GM12878 (cell line): ENCODE data around the gene CCT6A. TPM values are rescaled to one million over a fixed set of nuclear protein-coding genes. Genes with fewer than 3 reads are reported as not detected.
"Not testable (repeated sequence)": the region's sequence is repeated elsewhere in the genome, so short reads cannot be mapped to it uniquely, and the experiment has no call there.

Source experiments
- ATAC-seq: fragments of 200-7000 bp; cut with Tn5 transposase; 3 replicates; pipeline ENCODE4 v1.9.1; 2020; ENCODE audit warnings: mild to moderate bottlenecking, moderate library complexity
- BruUV-seq: library from RNA; stranded (reverse); fragments of 400-500 nt; replicated peaks from 2 replicates; lab custom pipeline; 2021; lab: Mats Ljungman, UMichigan
- CTCF ChIA-PET: fragments of 300-600 bp; sonication (Branson Sonifier 250); formaldehyde crosslinking; extraction: SDS; loops from one replicate; lab custom pipeline; 2021; ENCODE audit warnings: inconsistent platforms; lab: Yijun Ruan, JAX
- POLR2A ChIA-PET: fragments of 350-600 bp; formaldehyde crosslinking; extraction: SDS; loops from one replicate; lab custom pipeline; 2021; ENCODE audit warnings: inconsistent platforms; lab: Charles Lee
- RAD21 ChIA-PET: fragments of 300-600 bp; sonication (Branson Sonifier 250); formaldehyde crosslinking; loops from one replicate; lab custom pipeline; 2023; ENCODE audit warnings: antibody characterized with exemption; ENCODE audit not compliant: unreplicated experiment; lab: Charles Lee
- SMC1A ChIA-PET: fragments of 300-600 bp; sonication (Branson Sonifier 250); formaldehyde crosslinking; loops from one replicate; lab custom pipeline; 2023; ENCODE audit not compliant: unreplicated experiment, uncharacterized antibody; lab: Charles Lee
- DNase-seq: peaks from one replicate; pipeline ENCODE4 v3.0.0-alpha.2; 2011; ENCODE audit warnings: low read depth, low spot score
- FAIRE-seq: peaks from 3 replicates; lab custom pipeline; 2011; peaks lifted over from hg19 to GRCh38; lab: Jason Lieb, UNC
- H2AFZ ChIP-seq: 2 replicates; pipeline ENCODE4 v1.6.0; 2011; ENCODE audit warnings: low read depth, low read length, control low read depth; ENCODE audit not compliant: control insufficient read depth
- H3K27ac ChIP-seq: 2 replicates; pipeline ENCODE4 v1.5.1; 2011; ENCODE audit warnings: control low read depth; ENCODE audit not compliant: control insufficient read depth, insufficient read depth
- H3K27me3 ChIP-seq, 2 experiments: replicated peaks in 1 of 2; 2 replicates each; pipeline versions ENCODE4 v1.6.0 to v1.6.1; 2011; ENCODE audit warnings: low read length in 1 of 2; ENCODE audit not compliant: control insufficient read depth in 2 of 2, insufficient read depth in 2 of 2
- H3K36me3 ChIP-seq, 2 experiments: 2 replicates each; pipeline ENCODE4 v1.5.1; 2011; ENCODE audit warnings: low read length in 1 of 2; ENCODE audit not compliant: control insufficient read depth in 2 of 2, insufficient read depth in 2 of 2
- H3K4me1 ChIP-seq: 2 replicates; pipeline ENCODE4 v1.6.1; 2011; ENCODE audit warnings: mild to moderate bottlenecking, low read length, moderate library complexity, mixed read lengths; ENCODE audit not compliant: control insufficient read depth, insufficient read depth
- H3K4me2 ChIP-seq: 2 replicates; pipeline ENCODE4 v1.6.0; 2011; ENCODE audit warnings: control low read depth; ENCODE audit not compliant: control insufficient read depth, insufficient read depth
- H3K4me3 ChIP-seq: fragments of 200-600 bp; sonication (generic); 2 replicates; pipeline ENCODE4 v1.5.1; 2016
- H3K79me2 ChIP-seq: 2 replicates; pipeline ENCODE4 v1.6.0; 2011; ENCODE audit warnings: low read length; ENCODE audit not compliant: control insufficient read depth, insufficient read depth
- H3K9ac ChIP-seq: 2 replicates; pipeline ENCODE4 v1.8.0; 2011; ENCODE audit warnings: low read length, control low read depth, mixed read lengths; ENCODE audit not compliant: control insufficient read depth, insufficient read depth
- H3K9me3 ChIP-seq: replicated peaks from 3 replicates; pipeline ENCODE4 v1.5.1; 2011; ENCODE audit warnings: mild to moderate bottlenecking, low read length; ENCODE audit not compliant: control insufficient read depth, insufficient read depth
- H4K20me1 ChIP-seq: 2 replicates; pipeline ENCODE4 v1.6.0; 2011; ENCODE audit not compliant: control insufficient read depth, insufficient read depth
- CBX3 ChIP-seq: fragments of 200-600 bp; sonication (generic); IDR thresholded peaks from 2 replicates; pipeline ENCODE4 v1.6.1; 2016; ENCODE audit warnings: low read depth, borderline replicate concordance
- CHD2 ChIP-seq: IDR thresholded peaks from 2 replicates; pipeline ENCODE4 v1.6.1; 2011; ENCODE audit warnings: low read depth, low read length, improper control_type of control experiment, borderline replicate concordance
- IKZF2 ChIP-seq, 2 experiments: fragments of 450-650 bp; IDR thresholded peaks; 2 replicates each; pipeline ENCODE4 v1.6.1; 2017; ENCODE audit warnings: mild to moderate bottlenecking in 2 of 2, moderate library complexity in 2 of 2
- MTA3 ChIP-seq: IDR thresholded peaks from 2 replicates; pipeline ENCODE4 v1.6.1; 2012; ENCODE audit warnings: low read length, inconsistent platforms, borderline replicate concordance
- NR2F1 ChIP-seq: fragments of 450-650 bp; conservative IDR thresholded peaks from 2 replicates; pipeline ENCODE4 v1.6.1; 2017; ENCODE audit warnings: mild to moderate bottlenecking
- POLR2A ChIP-seq: IDR thresholded peaks from 2 replicates; pipeline ENCODE4 v1.6.1; 2011; ENCODE audit warnings: low read depth, mild to moderate bottlenecking, low read length
- SUPT20H ChIP-seq: IDR thresholded peaks from 2 replicates; pipeline ENCODE4 v1.6.1; 2011; ENCODE audit warnings: low read depth, mild to moderate bottlenecking, low read length, moderate library complexity, borderline replicate concordance; ENCODE audit not compliant: control insufficient read depth
- WGBS: methylation state at CpG from one replicate; pipeline ENCODE4 v1.1.6; 2016; ENCODE audit warnings: low lambda C conversion rate; ENCODE audit not compliant: insufficient replicate concordance, insufficient coverage; ENCODE audit errors: missing lambda C conversion rate; 5-methylcytosine and 5-hydroxymethylcytosine counted together
- in situ Hi-C: fragments of 300-500 bp; cut with MboI; formaldehyde crosslinking; loops from 9 replicates; pipeline ENCODE4 v1.14.3; 2018; ENCODE audit warnings: mixed read lengths
- intact Hi-C: fragments of 100-400 bp; cut with micrococcal nuclease; formaldehyde crosslinking; loops from one replicate; pipeline ENCODE4 v1.14.2; 2022; ENCODE audit not compliant: unreplicated experiment
- polyA plus RNA-seq, 11 experiments: library from polyadenylated mRNA; depleted of rRNA in 4 of 11; unstranded in 6 of 11; stranded (reverse) in 5 of 11; fragments of >200 nt; fragmentation: Nextera tagmentation in 4 of 11; fragmentation: Illumina TruSeq in 1 of 11; extraction: Ambion mirVana in 4 of 11; extraction: Trizol in 1 of 11; gene quantifications; 1 replicate in 1 of 11; 2 replicates in 10 of 11; pipeline versions ENCODE4 v1.2.1 to v1.2.3, GENCODE V29; 2011 to 2016; ENCODE audit warnings: inconsistent platforms in 2 of 11, missing spikeins in 2 of 11, low read depth in 1 of 11
- total RNA-seq, 4 experiments: library from RNA; depleted of rRNA in 3 of 4; stranded (reverse); fragments of >200 nt in 3 of 4; fragmentation: Illumina TruSeq in 1 of 4; extraction: Trizol in 1 of 4; gene quantifications; 2 replicates each; pipeline versions ENCODE4 v1.2.1 to v1.2.3, GENCODE V29; 2013 to 2021
- TF ChIP-seq, protein P1 (sequence below): fragments of 450-650 bp; IDR thresholded peaks from 2 replicates; pipeline ENCODE4 v1.6.1; 2017; ENCODE audit warnings: mild to moderate bottlenecking, moderate library complexity
- TF ChIP-seq, protein P2 (sequence below): fragments of 150-350 bp; IDR thresholded peaks from 2 replicates; pipeline ENCODE4 v1.6.1; 2014; ENCODE audit warnings: mild to moderate bottlenecking, low read depth, low read length
- TF ChIP-seq, protein P3 (sequence below): fragments of 450-650 bp; IDR thresholded peaks from 2 replicates; pipeline ENCODE4 v1.6.1; 2017; ENCODE audit warnings: antibody characterized with exemption, mild to moderate bottlenecking, moderate library complexity

CCT6A gene
- total and polyA plus RNA-seq, 10 of the 15 experiments (the other 5 are each of a cell fraction or from before 2014, with no cell fraction given) = 191 to 480 (median 296) TPM

DNA sequence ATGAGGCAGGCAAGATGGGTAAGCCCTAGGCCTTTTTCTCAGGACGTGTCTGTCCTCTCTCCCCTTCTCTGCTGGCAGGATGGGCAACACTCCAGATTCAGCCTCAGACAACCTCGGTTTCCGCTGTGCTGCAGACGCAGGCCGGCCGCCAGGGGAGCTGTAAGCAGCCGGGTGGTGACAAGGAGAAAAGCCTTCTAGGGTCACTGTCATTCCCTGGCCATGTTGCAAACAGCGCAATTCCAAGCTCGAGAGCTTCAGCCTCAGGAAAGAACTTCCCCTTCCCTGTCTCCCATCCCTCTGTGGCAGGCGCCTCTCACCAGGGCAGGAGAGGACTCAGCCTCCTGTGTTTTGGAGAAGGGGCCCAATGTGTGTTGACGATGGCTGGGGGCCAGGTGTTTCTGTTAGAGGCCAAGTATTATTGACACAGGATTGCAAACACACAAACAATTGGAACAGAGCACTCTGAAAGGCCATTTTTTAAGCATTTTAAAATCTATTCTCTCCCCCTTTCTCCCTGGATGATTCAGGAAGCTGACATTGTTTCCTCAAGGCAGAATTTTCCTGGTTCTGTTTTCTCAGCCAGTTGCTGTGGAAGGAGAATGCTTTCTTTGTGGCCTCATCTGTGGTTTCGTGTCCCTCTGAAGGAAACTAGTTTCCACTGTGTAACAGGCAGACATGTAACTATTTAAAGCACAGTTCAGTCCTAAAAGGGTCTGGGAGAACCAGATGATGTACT is 28.1 kb downstream of the CCT6A start (continued):
- TF ChIP-seq, protein P1, sequence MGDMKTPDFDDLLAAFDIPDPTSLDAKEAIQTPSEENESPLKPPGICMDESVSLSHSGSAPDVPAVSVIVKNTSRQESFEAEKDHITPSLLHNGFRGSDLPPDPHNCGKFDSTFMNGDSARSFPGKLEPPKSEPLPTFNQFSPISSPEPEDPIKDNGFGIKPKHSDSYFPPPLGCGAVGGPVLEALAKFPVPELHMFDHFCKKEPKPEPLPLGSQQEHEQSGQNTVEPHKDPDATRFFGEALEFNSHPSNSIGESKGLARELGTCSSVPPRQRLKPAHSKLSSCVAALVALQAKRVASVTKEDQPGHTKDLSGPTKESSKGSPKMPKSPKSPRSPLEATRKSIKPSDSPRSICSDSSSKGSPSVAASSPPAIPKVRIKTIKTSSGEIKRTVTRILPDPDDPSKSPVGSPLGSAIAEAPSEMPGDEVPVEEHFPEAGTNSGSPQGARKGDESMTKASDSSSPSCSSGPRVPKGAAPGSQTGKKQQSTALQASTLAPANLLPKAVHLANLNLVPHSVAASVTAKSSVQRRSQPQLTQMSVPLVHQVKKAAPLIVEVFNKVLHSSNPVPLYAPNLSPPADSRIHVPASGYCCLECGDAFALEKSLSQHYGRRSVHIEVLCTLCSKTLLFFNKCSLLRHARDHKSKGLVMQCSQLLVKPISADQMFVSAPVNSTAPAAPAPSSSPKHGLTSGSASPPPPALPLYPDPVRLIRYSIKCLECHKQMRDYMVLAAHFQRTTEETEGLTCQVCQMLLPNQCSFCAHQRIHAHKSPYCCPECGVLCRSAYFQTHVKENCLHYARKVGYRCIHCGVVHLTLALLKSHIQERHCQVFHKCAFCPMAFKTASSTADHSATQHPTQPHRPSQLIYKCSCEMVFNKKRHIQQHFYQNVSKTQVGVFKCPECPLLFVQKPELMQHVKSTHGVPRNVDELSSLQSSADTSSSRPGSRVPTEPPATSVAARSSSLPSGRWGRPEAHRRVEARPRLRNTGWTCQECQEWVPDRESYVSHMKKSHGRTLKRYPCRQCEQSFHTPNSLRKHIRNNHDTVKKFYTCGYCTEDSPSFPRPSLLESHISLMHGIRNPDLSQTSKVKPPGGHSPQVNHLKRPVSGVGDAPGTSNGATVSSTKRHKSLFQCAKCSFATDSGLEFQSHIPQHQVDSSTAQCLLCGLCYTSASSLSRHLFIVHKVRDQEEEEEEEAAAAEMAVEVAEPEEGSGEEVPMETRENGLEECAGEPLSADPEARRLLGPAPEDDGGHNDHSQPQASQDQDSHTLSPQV = no peak
- no peak for TF ChIP-seq POLR2A
- TF ChIP-seq, protein P2, sequence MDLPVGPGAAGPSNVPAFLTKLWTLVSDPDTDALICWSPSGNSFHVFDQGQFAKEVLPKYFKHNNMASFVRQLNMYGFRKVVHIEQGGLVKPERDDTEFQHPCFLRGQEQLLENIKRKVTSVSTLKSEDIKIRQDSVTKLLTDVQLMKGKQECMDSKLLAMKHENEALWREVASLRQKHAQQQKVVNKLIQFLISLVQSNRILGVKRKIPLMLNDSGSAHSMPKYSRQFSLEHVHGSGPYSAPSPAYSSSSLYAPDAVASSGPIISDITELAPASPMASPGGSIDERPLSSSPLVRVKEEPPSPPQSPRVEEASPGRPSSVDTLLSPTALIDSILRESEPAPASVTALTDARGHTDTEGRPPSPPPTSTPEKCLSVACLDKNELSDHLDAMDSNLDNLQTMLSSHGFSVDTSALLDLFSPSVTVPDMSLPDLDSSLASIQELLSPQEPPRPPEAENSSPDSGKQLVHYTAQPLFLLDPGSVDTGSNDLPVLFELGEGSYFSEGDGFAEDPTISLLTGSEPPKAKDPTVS = no peak
- no peak for TF ChIP-seq CBX3
- TF ChIP-seq, protein P3, sequence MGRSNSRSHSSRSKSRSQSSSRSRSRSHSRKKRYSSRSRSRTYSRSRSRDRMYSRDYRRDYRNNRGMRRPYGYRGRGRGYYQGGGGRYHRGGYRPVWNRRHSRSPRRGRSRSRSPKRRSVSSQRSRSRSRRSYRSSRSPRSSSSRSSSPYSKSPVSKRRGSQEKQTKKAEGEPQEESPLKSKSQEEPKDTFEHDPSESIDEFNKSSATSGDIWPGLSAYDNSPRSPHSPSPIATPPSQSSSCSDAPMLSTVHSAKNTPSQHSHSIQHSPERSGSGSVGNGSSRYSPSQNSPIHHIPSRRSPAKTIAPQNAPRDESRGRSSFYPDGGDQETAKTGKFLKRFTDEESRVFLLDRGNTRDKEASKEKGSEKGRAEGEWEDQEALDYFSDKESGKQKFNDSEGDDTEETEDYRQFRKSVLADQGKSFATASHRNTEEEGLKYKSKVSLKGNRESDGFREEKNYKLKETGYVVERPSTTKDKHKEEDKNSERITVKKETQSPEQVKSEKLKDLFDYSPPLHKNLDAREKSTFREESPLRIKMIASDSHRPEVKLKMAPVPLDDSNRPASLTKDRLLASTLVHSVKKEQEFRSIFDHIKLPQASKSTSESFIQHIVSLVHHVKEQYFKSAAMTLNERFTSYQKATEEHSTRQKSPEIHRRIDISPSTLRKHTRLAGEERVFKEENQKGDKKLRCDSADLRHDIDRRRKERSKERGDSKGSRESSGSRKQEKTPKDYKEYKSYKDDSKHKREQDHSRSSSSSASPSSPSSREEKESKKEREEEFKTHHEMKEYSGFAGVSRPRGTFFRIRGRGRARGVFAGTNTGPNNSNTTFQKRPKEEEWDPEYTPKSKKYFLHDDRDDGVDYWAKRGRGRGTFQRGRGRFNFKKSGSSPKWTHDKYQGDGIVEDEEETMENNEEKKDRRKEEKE = no peak
- TF ChIP-seq NR2F1 = no peak
- TF ChIP-seq IKZF2 (IDR thresholded peaks at IDR 0.05) = no peak
- no peak for TF ChIP-seq SUPT20H
- TF ChIP-seq MTA3 = no peak
- no peak for TF ChIP-seq CHD2

DNA sequence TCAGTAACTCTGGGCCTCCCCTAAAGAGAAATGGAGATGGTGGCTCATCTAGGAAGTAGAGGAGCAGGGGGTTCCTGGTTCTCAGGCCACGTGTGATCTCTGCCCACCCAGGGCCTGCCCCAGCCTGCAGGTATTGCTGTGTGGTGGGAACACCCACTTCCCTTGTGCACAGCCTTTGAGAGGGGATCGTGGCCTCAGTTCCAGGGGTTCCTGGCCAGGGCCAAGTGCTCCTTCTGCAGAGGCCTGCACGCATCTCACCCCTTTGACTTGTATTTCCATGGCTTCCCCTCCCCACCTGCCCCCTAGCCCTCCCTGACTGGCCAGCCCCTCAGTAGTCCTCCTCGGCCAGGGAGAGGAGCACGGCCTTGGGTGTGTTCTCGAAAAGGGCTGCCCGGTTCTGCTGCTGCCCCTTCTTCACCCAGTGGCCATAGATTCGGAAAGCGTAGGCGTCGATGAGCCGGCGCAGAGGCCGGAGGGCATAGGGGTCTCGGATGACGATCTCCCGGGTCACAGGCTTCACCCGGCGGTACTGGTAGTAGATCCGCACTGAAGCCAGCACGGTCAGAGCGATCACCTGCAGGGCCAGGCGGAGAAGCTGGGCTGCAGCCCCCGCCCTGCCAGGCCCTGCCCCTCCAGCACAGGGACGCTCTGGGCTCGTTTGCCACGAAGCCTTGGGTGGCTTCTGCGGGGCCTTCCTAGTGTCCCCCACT is 29.3 kb downstream of the CCT6A start:
- H3K4me1 ChIP-seq, BruUV-seq, H3K9ac ChIP-seq, H3K27ac ChIP-seq, H3K4me3 ChIP-seq, in situ Hi-C loops, H3K36me3 ChIP-seq, SMC1A ChIA-PET, H3K4me2 ChIP-seq, H2AFZ ChIP-seq, H3K27me3 ChIP-seq, H3K9me3 ChIP-seq, H4K20me1 ChIP-seq, FAIRE-seq, ATAC-seq, CTCF ChIA-PET, RAD21 ChIA-PET, H3K79me2 ChIP-seq, POLR2A ChIA-PET, intact Hi-C loops, DNase-seq: not testable (repeated sequence)
- WGBS = 93% methylated on average over 19 of the region's 28 CpGs
